Cardiac muscle cell (in vitro differentiated cells and primary cell): ENCODE results near the gene NCOA7. TPM values are rescaled to one million over a fixed set of nuclear protein-coding genes. Genes with fewer than 3 reads are reported as not detected.

Experiments
- DNase-seq, 2 donors: peaks; one replicate each; pipeline versions ENCODE4 v3.0.0 to v3.0.0-alpha.2; 2010 to 2017; ENCODE audit warnings: low read depth in 1 of 2, low spot score in 1 of 2
- H3K27ac ChIP-seq: fragments of 200-600 bp; sonication (generic); 2 replicates; pipeline ENCODE4 v1.5.1; 2016
- H3K27me3 ChIP-seq: fragments of 200-600 bp; sonication (generic); 2 replicates; pipeline ENCODE4 v1.6.0; 2016; ENCODE audit warnings: control low read depth
- H3K36me3 ChIP-seq: fragments of 200-600 bp; sonication (generic); 2 replicates; pipeline ENCODE4 v1.5.1; 2016; ENCODE audit warnings: control low read depth
- H3K4me1 ChIP-seq: fragments of 200-600 bp; sonication (generic); 2 replicates; pipeline ENCODE4 v1.8.1; 2017; ENCODE audit warnings: low read depth, mild to moderate bottlenecking, mixed run types
- H3K4me3 ChIP-seq: fragments of 200-600 bp; sonication (generic); 2 replicates; pipeline ENCODE4 v1.5.1; 2016; ENCODE audit warnings: mild to moderate bottlenecking
- H3K9me3 ChIP-seq: fragments of 200-600 bp; sonication (generic); 2 replicates; pipeline ENCODE4 v1.5.1; 2017; ENCODE audit warnings: low read depth, mild to moderate bottlenecking, control low read depth
- CTCF ChIP-seq: IDR thresholded peaks from 2 replicates; pipeline ENCODE4 v1.5.1; 2012; ENCODE audit warnings: low read depth, mild to moderate bottlenecking, low read length
- polyA plus RNA-seq: library from polyadenylated mRNA; unstranded; fragments of >200 nt; fragmentation: Nextera tagmentation; extraction: Ambion mirVana; gene quantifications from 2 replicates; pipeline ENCODE4 v1.2.1, GENCODE V29; 2016
- total RNA-seq: library from RNA; depleted of rRNA; stranded (reverse); fragments of >200 nt; gene quantifications from 2 replicates; pipeline ENCODE4 v1.2.3, GENCODE V29; 2016

NCOA7 gene
- total and polyA plus RNA-seq, 2 experiments from 2014 or later: 4.2 to 5.8 TPM

- no peaks in the 10 kb centered on the region for H3K4me1 ChIP-seq
- no peaks in the 10 kb centered on the region for H3K9me3 ChIP-seq
- no peaks in the 10 kb centered on the region for H3K27me3 ChIP-seq
- TF ChIP-seq CTCF: no peak
- H3K27ac ChIP-seq: no peak overlapping the region
- no peak overlapping the region for H3K4me3 ChIP-seq
- H3K36me3 ChIP-seq: no peaks in the 10 kb centered on the region
- no peak for DNase-seq
Measured at GRCh38 chr6:125826695-125827463, 36.1 kb downstream of the NCOA7 start.

- H3K4me3 ChIP-seq: no peak overlapping the region
- DNase-seq: no peak
- H3K27me3 ChIP-seq: no peaks in the 10 kb centered on the region
- H3K36me3 ChIP-seq: no peaks in the 10 kb centered on the region
- no peak for TF ChIP-seq CTCF
- no peak overlapping the region for H3K27ac ChIP-seq
- peaks cover 8% of the 10 kb centered on the region for H3K4me1 ChIP-seq
- H3K9me3 ChIP-seq: no peaks in the 10 kb centered on the region
Measured at GRCh38 chr6:125827788-125828320, 37.1 kb downstream of the NCOA7 start.

GRCh38 chr6:125828476-125829039 lies 37.8 kb downstream of the NCOA7 start:
- Histone ChIP-seq H3K27ac (no peak overlapping the region), H3K36me3 (no peaks in the 10 kb centered on the region), H3K4me1 (peaks cover 8% of the 10 kb centered on the region), H3K4me3 (no peak overlapping the region), H3K27me3 (no peaks in the 10 kb centered on the region), H3K9me3 (no peaks in the 10 kb centered on the region)
- DNase-seq: no peak
- TF ChIP-seq CTCF: no peak

DNA sequence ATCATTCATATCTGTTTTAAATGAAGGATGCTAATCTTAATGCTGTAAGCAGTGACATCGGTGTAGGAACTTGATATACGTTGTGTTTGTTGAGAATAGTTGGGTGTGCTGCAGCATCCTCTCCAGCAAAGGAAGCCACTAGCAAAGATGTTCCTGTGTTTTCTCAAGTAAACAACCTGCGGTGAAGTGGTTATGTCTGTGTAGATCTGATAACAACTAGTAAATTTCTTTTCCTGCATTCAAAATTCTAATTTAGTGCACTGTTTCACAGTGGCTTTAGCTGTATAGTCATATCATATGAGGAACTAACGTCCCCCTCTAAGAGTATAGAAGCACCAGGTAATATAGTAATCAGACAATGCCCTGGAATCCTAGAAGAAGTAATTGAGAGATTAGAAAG lies 38.7 kb downstream of the NCOA7 start:
- H3K9me3 ChIP-seq: no peaks in the 10 kb centered on the region
- no peaks in the 10 kb centered on the region for H3K27me3 ChIP-seq
- no peak overlapping the region for H3K4me3 ChIP-seq
- no peak for DNase-seq
- H3K27ac ChIP-seq: no peak overlapping the region
- no peak for TF ChIP-seq CTCF
- H3K36me3 ChIP-seq: no peaks in the 10 kb centered on the region
- H3K4me1 ChIP-seq: peaks cover 11% of the 10 kb centered on the region

DNA sequence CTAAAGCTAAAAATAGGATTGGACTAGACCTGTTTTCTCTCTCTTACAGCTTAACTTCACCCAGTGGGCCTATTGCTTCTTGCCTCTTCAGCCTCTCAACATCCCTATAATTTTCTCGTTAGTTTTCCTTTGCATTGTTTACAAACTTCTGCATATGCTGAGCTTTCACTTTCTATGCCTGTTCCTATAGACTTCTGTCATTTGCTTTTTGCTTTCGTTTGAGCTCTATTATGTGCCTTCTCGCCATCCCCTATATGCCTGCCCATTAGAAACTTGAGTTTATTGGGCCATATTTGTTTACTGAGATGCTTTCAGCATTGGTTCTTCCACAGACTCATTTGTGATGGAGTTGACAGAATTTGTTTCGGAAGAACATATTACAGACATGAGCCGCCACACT lies 40.9 kb downstream of the NCOA7 start:
- H3K36me3 ChIP-seq: no peaks in the 10 kb centered on the region
- no peak for DNase-seq
- no peaks in the 10 kb centered on the region for H3K9me3 ChIP-seq
- H3K4me3 ChIP-seq: no peak overlapping the region
- no peak overlapping the region for H3K27ac ChIP-seq
- no peak for TF ChIP-seq CTCF
- H3K27me3 ChIP-seq: no peaks in the 10 kb centered on the region
- peaks cover 11% of the 10 kb centered on the region for H3K4me1 ChIP-seq
